Body of pancreas (tissue), 4 donors: ENCODE data around the gene HERC3.
"Not testable (repeated sequence)": the region's sequence is repeated elsewhere in the genome, so short reads cannot be mapped to it uniquely, and the experiment has no call there.

Experiments used
- CTCF ChIP-seq, 7 experiments: fragments of 450-650 bp in 4 of 7; fragments of 200-600 bp in 3 of 7; sonication (generic) in 3 of 7; IDR thresholded peaks; one replicate each; pipeline ENCODE4 v1.5.1; 2016 to 2019; ENCODE audit warnings: antibody characterized with exemption in 7 of 7
- POLR2A ChIP-seq, 3 donors: fragments of 450-650 bp; IDR thresholded peaks; one replicate each; pipeline ENCODE4 v1.6.1; 2016; ENCODE audit warnings: antibody characterized with exemption in 3 of 3, mild to moderate bottlenecking in 2 of 3

GRCh38 chr4:88609794-88610193 lies 17.5 kb downstream of the HERC3 start:
- not testable (repeated sequence) for TF ChIP-seq CTCF, POLR2A (IDR thresholded peaks at IDR 0.05)
